HG02588 (cell line): ENCODE measurements around the gene LRRN2.
"Not testable (repeated sequence)": the region's sequence is repeated elsewhere in the genome, so short reads cannot be mapped to it uniquely, and the experiment has no call there.

Experiments
- ATAC-seq: cut with Tn5 transposase; IDR thresholded peaks from one replicate; pipeline ENCODE4 v1.9.1; 2021; ENCODE audit warnings: mild to moderate bottlenecking, moderate library complexity; ENCODE audit not compliant: unreplicated experiment

Gene LRRN2

DNA sequence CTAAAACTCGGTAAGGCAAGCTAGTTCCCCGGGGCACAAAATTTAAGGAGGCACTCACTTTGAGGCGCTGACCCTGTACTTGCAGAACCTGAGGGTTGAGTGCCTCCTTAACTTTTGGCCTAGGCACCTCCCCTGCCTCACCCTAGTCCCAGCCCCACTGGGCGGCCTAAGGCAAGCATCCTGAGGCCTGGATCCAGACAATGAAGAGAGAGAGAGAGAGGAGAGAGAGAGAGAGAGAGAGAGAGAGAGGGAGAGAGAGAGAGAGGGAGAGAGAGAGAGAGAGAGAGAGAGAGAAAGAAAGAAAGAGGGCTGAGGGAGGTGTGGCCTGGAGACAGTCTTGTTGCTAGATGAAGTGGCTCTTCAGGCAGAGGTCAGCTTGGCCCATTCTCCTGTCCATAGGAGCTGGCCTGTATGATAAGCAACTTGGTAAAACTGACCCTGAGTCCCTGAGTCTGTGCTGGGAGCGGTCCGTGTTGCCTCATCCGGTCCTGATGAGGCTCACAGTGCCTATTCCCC lies 7.4 kb upstream of the LRRN2 start:
- no peak for ATAC-seq

DNA sequence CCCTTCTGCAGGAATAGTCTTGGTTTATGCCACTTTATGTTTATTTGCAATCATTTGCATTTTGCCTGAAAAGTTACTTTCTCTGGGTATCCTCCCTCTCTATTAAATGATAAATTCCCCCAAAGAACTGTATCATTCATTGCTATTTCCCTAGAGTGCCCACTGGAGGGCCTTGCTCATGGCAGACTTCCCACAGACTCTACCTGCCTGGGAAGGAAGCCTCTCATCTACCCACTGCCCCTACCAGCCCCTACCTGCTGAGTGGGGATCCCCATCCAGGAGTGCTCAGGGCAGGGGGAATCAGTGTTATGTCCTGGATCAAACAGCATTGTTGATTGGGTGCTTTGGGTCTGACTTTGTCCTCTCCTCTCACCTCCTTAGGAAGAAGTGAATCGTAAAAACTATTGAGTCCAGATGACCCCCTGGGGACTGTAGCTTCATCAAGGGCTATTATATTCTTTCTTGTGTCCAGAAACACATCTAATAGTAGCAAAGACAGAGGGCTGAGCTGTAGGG lies 6.8 kb upstream of the LRRN2 start:
- ATAC-seq, result no peak

DNA sequence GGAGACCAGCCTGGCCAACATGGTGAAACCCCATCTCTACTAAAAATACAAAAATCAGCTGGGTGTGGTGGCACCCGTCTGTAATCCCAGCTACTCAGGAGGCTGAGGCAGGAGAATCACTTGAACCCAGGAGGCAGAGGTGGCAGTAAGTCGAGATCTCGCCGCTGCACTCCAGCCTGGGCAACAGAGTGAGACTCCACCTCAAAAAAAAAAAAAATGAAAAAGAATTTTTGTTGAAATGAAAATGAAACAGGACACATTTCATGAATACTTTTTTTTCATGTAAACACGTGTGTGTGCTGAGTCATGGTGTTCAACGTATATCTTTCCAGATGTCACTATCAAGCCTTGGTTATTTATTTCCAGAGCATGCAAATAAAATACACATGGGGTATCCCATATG lies 5.8 kb upstream of the LRRN2 start:
- ATAC-seq, result not testable (repeated sequence)

DNA sequence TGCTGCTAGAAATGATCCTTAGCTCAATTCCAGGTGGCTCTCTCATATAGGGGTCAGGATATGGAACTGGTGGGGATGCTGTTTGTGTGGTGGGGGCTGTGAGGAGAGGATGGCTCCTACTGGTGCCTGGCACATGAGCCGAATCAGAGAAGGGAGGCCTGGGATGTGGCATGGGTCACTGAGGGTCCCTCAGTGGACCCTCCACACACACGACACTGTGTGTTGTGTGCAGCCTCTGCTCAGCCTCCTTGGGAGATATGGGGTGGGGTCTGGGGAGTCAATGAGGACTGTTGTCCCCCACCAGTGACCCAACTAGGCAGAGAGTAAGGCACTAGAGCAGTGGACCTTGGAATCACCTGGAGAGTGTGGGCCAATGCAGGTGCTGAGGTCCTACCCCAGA lies 3.2 kb upstream of the LRRN2 start:
- no peak for ATAC-seq

DNA sequence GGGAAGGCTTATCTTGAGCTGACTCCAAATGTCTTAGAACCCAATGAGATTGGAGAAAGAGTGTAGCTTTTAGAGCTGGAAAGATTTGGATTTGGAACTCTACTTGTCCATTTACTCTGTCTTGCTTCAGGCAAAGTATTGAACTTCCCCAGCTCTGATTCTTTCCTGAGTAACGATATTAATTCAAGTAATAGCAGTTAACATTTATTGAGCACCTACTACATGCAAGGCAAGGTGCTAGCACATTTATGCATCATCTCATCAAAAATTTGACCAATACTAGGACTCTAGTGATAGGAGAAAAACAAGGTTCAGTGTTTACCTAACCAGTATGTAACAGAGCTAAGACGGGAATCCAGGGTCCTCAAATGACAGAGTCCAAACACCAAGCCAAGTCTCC lies 2.5 kb upstream of the LRRN2 start:
- no peak for ATAC-seq

DNA sequence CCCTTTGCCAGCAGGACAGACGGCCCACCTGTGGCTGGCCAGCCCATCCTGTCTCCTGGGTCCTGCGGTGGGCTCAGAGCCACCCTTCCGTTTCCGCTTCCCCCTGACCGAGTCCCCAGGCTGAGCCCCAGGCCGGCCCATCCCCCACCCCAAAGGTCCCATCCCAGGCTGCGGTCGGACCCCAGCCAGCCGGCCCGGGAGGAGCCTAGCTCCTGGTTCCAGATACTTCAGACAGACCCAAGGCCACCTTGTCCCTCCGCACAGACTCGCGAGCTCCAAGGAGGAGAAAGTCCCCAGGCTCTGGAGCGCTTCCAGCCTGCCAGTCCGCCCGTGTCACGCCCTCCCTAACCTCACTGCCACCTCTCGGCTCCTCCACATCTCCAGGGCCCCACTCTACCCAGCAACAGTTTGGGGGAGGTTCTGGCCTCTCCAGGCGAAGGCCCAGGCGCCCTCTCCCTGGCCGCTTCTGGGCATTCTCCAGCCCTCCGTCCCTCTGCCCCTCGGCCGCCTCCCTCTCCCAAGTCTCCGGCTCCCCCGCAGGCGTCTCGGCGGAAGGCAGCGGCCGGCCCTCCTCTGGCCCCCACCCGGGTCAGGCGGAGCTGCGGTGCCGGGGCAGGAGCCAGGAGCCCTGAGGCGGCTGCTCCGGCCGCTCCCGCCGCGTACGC lies 835 bp downstream of the LRRN2 start:
- ATAC-seq, result no peak

DNA sequence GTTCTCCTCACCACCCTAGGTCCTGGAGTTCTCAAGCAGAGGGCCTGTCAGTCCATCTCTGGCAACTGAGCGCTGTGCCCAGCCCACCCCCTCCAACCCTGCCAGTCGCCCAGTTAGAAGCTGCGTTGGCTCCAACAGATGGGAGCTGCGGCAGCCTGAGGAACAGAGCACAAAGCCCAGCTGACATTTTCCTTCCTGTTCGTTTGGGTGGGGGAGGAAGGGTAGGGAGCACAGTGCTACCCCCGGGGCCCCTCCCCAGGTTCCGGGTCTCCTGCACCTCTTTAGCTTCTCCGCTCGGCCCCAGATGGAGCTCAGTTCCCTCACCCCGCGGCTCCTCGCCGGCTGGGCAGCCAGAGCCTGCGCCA lies 1.4 kb downstream of the LRRN2 start:
- no peak for ATAC-seq

DNA sequence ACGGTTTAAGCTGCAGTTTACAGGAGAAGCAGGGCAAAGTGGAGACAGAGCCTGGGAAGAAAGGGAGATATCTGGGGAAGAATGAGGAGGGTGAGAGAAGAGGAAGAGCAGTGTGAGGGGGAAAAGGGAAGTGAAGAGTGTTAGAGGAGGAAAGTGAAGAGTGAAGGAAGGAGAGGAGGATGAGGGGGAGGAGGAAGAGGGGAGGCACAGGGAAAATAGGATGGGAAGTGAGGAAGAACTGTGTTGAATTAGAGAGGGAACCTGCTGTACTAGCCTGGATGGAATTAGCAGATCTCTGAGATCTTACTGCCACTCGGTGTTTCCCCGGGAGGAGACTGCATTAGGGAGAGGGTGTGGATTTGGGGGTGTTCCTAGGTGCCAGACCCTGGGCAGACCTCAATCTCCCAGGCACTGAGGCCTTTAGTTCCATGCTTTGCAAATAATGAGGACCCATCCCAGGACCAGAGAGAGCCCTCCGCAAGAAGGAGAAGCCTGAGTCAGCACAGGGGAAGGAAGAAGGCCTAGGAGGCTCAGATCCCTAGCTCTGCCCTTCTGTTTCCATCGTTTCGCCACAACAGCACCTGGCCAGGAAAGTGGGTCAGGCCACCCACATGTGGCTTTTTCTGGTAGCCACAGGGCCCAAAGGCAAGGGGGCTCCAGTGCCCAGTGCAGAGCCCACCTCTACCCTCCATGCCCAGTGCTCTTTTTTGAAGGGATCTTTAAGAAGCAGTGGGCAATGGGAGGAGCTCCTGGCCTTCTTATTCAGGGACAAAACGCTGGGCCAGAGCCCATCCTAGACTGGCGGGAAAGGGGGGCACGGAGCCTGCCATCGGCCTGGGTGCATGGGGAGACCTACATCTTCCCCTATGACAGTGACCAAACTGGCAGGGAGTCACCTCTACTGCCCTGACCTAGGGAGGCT lies 2.0 kb downstream of the LRRN2 start:
- no peak for ATAC-seq

DNA sequence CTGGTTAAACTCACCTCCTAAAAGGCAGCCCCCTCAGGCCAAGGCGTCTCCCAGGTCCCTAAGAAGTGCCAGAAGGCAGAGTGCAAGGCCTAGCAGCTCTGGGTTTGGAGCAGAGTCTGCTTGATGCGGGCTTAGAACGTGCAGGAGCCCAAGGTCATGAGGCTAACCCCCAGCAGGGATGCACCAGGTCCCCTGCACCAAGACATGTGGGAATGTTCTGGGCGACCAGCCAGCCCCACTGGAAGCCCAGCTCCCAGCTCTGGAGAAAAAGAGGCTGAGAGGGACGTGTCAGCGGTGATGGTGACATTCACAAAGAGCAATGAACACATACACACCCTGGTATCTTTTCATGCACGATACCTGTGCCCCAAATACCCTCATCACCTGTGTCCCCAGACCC lies 5.1 kb downstream of the LRRN2 start:
- ATAC-seq, result no peak

DNA sequence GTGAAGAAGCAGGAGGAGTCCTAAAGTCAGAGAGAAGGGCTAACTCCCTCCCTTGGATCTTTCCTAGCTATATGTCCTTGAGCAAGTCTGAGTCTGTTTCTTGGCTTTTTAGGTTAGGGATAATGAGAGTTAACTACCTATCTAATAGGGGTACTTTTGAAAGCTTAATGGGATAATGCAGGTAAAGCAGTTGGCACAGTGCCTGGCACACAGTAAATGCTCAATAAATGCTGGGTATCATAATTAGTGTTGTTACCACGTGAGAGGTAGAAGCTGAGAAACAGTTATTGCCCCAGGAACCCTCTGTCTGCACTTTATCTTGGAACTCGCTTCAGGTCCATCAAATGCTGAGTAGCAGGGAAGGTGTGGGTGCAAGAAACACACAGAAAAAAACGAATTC lies 5.5 kb downstream of the LRRN2 start:
- ATAC-seq, result no peak

DNA sequence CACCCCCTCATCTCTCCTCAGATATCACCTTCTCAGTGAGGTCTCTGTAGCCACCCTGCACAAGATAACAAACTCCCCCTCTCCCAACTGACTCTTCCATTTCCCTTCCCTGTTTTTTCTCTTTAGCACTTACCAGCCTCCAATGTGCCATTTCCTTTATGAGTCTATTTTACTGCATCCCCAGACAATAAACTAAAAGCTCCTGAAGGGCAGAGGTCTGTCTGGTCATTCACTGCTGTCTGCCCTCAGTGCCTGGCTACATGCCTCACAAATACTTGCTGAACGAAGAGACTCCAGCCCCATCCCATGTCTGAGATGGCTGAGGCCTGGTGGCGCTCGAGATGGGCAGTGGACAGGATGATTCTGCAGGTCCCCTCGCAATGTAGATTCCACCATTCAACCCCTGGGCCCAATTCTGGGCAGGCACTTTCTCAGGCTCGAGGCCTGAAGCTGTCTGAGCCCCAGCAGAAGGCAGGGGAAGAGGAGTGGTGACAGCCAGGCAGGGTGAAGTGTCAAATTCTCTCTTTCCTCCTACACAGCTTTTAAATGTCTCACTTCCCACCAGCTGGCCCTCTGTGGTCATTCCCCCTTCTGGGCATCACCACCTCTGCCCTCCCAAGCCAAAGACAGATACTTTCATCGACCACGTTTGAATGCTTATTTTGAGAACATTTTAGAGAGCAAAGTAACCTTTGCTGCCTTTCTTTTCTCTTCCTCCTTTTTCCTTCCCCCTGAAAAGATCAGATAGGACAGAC lies 6.6 kb downstream of the LRRN2 start:
- no peak for ATAC-seq

DNA sequence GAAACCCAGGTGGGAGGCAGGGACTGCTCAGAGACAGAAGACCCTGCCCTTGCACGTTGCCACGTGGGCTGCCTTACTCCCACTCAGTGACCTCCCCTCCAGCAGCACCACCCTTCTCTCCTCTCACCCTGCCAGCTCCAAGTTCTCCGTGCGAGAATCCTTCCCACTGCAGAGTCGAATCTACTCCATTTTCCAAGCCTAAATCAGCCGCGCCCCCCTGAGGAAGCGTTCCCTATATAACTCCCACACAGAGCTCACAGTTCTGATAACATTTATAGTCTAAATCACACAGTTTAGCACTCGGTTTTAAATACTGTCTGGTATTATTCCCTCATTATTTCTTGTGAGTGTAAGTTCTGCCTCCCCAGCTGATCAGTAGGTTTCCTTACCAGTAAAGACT lies 7.7 kb downstream of the LRRN2 start:
- no peak for ATAC-seq

DNA sequence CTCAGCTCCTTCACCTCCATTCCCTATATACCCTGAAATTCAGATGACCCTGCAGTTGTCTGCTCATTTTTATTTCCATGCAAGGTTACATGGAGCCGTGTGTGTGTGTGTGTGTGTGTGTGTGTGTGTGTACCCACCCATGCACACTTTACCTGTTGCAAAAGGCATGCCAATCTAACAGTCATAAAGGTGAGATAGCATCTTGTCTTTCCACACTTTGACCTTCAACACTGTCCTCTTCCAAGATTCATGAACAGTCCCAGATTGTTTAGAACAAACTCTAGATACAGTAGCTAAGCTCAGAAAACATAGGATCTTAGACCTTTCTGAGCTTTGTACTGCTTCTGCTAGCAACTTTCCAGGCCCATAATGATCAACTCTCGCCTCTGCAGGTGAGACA lies 9.5 kb downstream of the LRRN2 start:
- ATAC-seq, result no peak

DNA sequence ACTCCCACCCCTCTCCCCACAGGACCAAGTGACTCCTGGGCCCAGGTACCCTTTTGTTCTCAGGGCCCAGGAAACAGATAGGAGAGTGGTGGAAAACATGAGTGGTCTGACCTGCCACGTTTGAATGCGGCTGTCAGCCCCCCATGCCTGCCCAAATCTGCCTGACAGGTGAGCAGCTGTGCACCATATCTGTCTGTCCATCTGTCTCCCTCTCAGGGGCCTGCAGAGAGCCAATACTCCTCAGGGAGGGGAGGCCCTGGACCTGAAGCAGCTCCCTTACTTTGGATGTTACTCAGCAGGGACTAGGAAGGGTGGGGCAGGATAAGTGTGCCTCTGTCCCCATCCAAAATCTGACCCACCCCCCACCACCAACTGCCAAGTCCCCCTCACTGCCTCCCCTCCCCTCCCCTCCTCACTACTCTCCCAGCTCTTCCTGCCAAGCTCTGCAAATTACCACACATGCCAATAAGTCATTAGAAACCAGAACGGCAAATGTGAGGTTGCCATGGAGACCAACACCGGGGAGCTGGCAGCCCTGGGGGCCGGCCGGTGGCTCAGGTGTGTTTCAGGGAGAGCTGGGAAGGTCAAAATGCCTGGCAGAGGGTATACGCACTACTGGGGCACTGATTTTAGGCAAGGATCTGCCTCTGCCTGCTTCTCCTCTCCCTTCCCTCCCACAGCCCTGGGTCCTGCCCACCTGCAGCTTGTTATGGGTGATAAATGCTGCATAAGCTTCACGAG lies 11.5 kb downstream of the LRRN2 start:
- ATAC-seq, result no peak

DNA sequence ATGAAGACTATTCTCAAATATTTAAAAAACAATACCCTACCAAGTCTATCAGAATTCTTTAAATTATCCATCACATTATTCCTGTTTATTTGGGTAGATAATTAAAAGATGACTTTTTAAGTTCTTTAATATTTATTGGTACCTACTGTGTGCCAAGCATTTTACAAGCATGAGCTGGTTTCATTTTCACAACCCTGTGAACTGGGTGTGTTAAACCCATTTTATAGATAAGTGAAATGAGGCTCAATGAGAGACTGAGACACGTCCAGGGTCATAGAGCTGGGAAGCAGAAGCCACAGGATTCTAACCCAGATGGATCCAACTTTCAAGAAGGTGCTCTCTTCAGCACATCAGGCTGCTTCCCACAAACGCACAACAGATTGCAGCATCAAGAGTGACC lies 12.3 kb downstream of the LRRN2 start:
- no peak for ATAC-seq

DNA sequence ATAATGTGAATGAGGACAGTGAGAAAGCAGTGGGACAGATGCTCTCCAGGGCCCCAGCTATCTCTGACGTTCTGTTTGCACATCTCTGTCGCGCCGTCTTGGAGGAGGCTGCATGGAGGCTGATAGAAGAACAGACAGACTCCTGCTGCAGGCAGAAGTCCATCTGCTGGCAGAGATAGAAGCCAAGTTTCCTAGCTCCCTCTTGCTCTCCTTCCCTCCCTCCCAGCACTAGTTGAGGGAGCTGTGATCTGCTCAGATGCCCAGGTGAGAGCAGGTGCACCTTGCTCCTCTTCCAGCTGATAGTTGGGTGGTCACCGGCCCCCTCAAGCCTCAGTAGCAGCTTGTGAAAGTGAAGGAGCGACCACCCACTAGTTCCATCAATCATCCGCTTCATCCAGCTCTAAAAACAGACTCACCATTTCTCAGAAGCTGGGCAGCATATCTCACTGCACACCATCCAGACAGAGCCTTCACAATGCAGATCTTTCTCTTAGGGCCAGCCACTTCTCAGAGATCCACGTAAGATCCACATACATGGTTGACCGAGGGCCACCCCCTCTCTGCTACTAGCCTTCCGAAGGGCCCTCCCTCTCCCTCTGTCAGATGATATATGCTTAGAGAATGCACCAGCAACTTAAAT lies 12.9 kb downstream of the LRRN2 start:
- ATAC-seq, result no peak

DNA sequence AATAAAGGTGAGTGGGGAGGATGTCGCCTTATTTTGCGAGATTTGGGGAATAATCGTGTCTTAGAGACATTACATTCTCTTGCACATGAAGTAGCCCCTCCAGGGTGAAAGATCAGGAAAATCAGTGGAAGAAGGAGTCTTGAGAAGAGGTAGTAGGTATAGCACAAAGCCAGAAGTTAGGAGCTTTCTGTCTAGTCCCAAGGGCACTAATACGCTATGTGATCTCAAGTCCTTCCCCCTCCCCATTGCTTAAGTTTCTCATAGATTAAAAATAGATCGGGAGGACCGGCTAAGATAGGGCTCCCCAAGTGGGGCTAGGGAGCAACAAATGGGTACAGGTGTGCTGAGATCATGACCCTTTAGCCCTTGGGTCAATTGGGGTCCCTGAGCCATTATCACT lies 13.5 kb downstream of the LRRN2 start:
- no peak for ATAC-seq

DNA sequence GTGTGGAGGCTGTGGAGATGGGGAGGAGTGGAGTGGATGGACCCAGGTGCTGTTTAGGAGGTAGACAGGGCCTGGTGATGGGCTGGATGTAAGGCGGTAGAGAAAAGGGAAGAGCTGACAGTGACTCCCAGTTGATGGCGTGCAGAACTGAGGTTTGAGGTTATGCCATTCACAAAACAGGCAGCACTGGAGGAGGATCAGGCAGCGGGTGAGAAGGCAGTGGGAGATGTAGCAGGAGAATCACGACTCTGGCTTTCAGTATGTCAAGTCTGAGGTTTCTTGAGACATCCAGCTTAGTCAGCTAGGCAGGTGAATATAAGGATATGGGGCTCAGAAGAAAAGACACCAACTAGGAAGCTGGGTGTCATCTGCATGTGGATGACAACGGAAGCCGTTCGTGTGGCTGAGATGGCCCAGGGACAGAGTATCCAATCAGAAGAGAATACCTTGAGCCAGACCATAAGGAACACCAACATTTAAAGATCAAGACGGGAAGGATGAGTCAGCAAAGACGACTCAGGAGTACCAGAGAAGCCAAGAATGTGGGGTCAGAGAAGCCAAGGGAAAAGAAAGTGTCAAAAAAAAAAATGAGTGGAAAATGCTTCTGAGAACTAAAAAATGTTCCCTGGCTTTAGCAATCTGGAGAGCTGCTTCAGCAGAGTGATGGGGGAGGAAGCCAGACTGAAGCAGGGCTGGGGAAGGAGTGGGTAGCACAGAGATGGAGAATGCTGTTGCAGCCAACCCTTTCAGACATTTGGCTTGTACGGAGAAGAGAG lies 15.2 kb downstream of the LRRN2 start:
- ATAC-seq, result no peak

DNA sequence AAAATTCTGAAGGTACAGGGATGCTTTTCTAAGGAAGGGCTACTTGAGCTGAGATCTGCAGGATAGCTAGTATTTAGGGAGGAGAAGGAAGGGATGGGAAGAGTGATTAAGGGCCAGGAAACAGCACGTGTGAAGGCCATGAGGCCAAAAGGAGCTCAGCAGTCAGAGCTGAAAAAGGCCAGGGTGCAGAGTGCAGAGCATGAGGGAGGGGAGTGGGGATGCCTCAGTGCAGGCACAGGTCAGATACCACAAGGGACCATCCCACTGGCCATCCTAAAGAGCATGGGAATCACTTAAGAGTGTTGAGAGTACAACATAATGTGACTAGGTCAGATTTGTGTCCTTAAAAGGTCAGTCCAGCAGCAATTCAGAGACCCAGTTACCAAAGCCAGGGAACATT lies 16.0 kb downstream of the LRRN2 start:
- ATAC-seq, result no peak

DNA sequence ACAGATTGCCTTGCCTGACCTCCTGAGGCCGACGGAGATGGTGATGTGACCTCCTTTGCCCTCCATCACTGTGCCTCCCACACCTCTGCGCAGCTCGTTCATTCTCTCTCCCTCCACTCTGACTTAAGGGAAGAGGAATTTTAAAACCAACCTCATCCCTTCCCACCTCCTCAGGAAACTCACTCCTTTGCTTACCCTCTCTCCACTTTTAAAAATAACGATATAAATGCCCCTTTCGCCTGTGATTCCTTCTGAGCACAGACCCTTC lies 21.2 kb downstream of the LRRN2 start:
- no peak for ATAC-seq
